Neural progenitor cell (in vitro differentiated cells): ENCODE results near the gene ERN1. TPM values are rescaled to one million over a fixed set of nuclear protein-coding genes. Genes with fewer than 3 reads are reported as not detected.

Source experiments
- DNase-seq: peaks from one replicate; pipeline ENCODE4 v3.0.0-alpha.2; 2016; ENCODE audit warnings: low spot score
- H2AFZ ChIP-seq: fragments of 200-600 bp; sonication (generic); replicated peaks from 2 replicates; pipeline ENCODE4 v1.6.1; 2016; ENCODE audit warnings: antibody characterized with exemption
- H3F3A ChIP-seq: fragments of 200-600 bp; sonication (generic); 2 replicates; pipeline ENCODE4 v1.6.1; 2016; ENCODE audit warnings: antibody characterized with exemption, low read depth
- H3K27ac ChIP-seq: fragments of 200-600 bp; sonication (generic); 2 replicates; pipeline ENCODE4 v1.5.1; 2016; ENCODE audit warnings: mild to moderate bottlenecking
- H3K27me3 ChIP-seq: fragments of 200-600 bp; sonication (generic); 2 replicates; pipeline ENCODE4 v1.6.1; 2016; ENCODE audit warnings: mild to moderate bottlenecking, moderate library complexity
- H3K36me3 ChIP-seq: fragments of 200-600 bp; sonication (generic); 2 replicates; pipeline ENCODE4 v1.5.1; 2016
- H3K4me1 ChIP-seq: fragments of 200-600 bp; sonication (generic); 2 replicates; pipeline ENCODE4 v1.6.1; 2016; ENCODE audit warnings: mixed run types
- H3K4me2 ChIP-seq: fragments of 200-600 bp; sonication (generic); 2 replicates; pipeline ENCODE4 v1.6.1; 2016
- H3K4me3 ChIP-seq: fragments of 200-600 bp; sonication (generic); 2 replicates; pipeline ENCODE4 v1.5.1; 2016
- H3K79me2 ChIP-seq: fragments of 200-600 bp; sonication (generic); 2 replicates; pipeline ENCODE4 v1.6.1; 2016; ENCODE audit warnings: low read depth
- H3K9ac ChIP-seq: fragments of 200-600 bp; sonication (generic); 2 replicates; pipeline ENCODE4 v1.6.1; 2016
- H3K9me3 ChIP-seq: fragments of 200-600 bp; sonication (generic); 2 replicates; pipeline ENCODE4 v1.5.1; 2016; ENCODE audit warnings: low read depth
- H4K20me1 ChIP-seq: fragments of 200-600 bp; sonication (generic); 2 replicates; pipeline ENCODE4 v1.6.1; 2016; ENCODE audit warnings: low read depth
- H3K27ac Mint-ChIP-seq: 3 replicates; pipeline ENCODE4 v1.8.0; 2021; ENCODE audit warnings: mixed read lengths
- H3K27me3 Mint-ChIP-seq: 2 replicates; pipeline ENCODE4 v1.8.0; 2022; ENCODE audit warnings: low read depth, mild to moderate bottlenecking, inconsistent platforms, moderate library complexity, mixed read lengths; ENCODE audit not compliant: insufficient read depth
- H3K36me3 Mint-ChIP-seq: 3 replicates; pipeline ENCODE4 v1.8.0; 2021; ENCODE audit warnings: mixed read lengths
- H3K4me1 Mint-ChIP-seq: 3 replicates; pipeline ENCODE4 v1.8.0; 2021; ENCODE audit warnings: mixed read lengths
- H3K4me3 Mint-ChIP-seq: 3 replicates; pipeline ENCODE4 v1.8.0; 2021; ENCODE audit warnings: mild to moderate bottlenecking, moderate library complexity, mixed read lengths
- H3K9me3 Mint-ChIP-seq: 3 replicates; pipeline ENCODE4 v1.8.0; 2020; ENCODE audit warnings: mixed read lengths
- CTCF ChIP-seq: fragments of 200-600 bp; sonication (generic); IDR thresholded peaks from 2 replicates; pipeline ENCODE4 v1.5.1; 2017; ENCODE audit warnings: antibody characterized with exemption, mild to moderate bottlenecking
- EZH2 ChIP-seq: fragments of 200-600 bp; sonication (generic); IDR thresholded peaks from 2 replicates; pipeline ENCODE4 v1.6.1; 2017; ENCODE audit warnings: antibody characterized with exemption, mild to moderate bottlenecking, moderate library complexity
- EZH2phosphoT487 ChIP-seq: fragments of 200-600 bp; sonication (generic); IDR thresholded peaks from 2 replicates; pipeline ENCODE4 v1.6.1; 2017; ENCODE audit warnings: antibody characterized with exemption
- total RNA-seq: library from RNA; depleted of rRNA; stranded (reverse); fragments of >200 nt; gene quantifications from 2 replicates; pipeline ENCODE4 v1.2.3, GENCODE V29; 2015; ENCODE audit warnings: low replicate concordance

The ERN1 gene
- total RNA-seq, 1 donor from 2014 or later = 2.4 TPM

GRCh38 chr17:64154313-64154695, 24.4 kb upstream of the ERN1 start:
- no peaks in the 10 kb centered on the region for H3K9me3 ChIP-seq
- H2AFZ ChIP-seq = no peak overlapping the region
- H3K27me3 ChIP-seq = no peaks in the 10 kb centered on the region
- no peak overlapping the region for H3K4me3 Mint-ChIP-seq
- no peaks in the 10 kb centered on the region for H3K9me3 Mint-ChIP-seq
- peaks cover 33% of the 10 kb centered on the region for H3K4me1 Mint-ChIP-seq
- H3K79me2 ChIP-seq = no peaks in the 10 kb centered on the region
- peaks cover 5% of the 10 kb centered on the region for H3F3A ChIP-seq
- peaks cover 25% of the 10 kb centered on the region for H3K4me1 ChIP-seq
- no peak overlapping the region for H3K9ac ChIP-seq
- H3K36me3 Mint-ChIP-seq = peaks cover 8% of the 10 kb centered on the region
- H3K27ac ChIP-seq = no peak overlapping the region
- H4K20me1 ChIP-seq = no peaks in the 10 kb centered on the region
- H3K4me2 ChIP-seq = no peak overlapping the region
- H3K27ac Mint-ChIP-seq = peak overlapping the region; percentile 15
- H3K27me3 Mint-ChIP-seq = no peaks in the 10 kb centered on the region
- TF ChIP-seq EZH2 (no peak), EZH2phosphoT487 (no peak), CTCF (no peak)
- no peak overlapping the region for H3K4me3 ChIP-seq
- no peak for DNase-seq
- no peaks in the 10 kb centered on the region for H3K36me3 ChIP-seq

- H3K9me3 ChIP-seq = no peaks in the 10 kb centered on the region
- no peaks in the 10 kb centered on the region for H3K27me3 ChIP-seq
- no peak overlapping the region for H3K4me2 ChIP-seq
- H3K27ac ChIP-seq = no peak overlapping the region
- peaks cover 12% of the 10 kb centered on the region for H3K36me3 Mint-ChIP-seq
- no peak overlapping the region for H3K4me3 ChIP-seq
- no peak overlapping the region for H3K4me3 Mint-ChIP-seq
- no peak for DNase-seq
- no peak overlapping the region for H3K9ac ChIP-seq
- no peak overlapping the region for H2AFZ ChIP-seq
- no peak overlapping the region for H3K27ac Mint-ChIP-seq
- H3F3A ChIP-seq = peaks cover 10% of the 10 kb centered on the region
- no peaks in the 10 kb centered on the region for H3K36me3 ChIP-seq
- peaks cover 31% of the 10 kb centered on the region for H3K4me1 Mint-ChIP-seq
- no peaks in the 10 kb centered on the region for H3K79me2 ChIP-seq
- H3K9me3 Mint-ChIP-seq = no peaks in the 10 kb centered on the region
- no peaks in the 10 kb centered on the region for H3K27me3 Mint-ChIP-seq
- TF ChIP-seq EZH2 = no peak
- TF ChIP-seq EZH2phosphoT487 = no peak
- TF ChIP-seq CTCF = no peak
- no peaks in the 10 kb centered on the region for H4K20me1 ChIP-seq
- H3K4me1 ChIP-seq = peaks cover 20% of the 10 kb centered on the region
These were observed 23.8 kb upstream of the ERN1 start for GRCh38 chr17:64153565-64154312.

GRCh38 chr17:64152428-64153125, 22.6 kb upstream of the ERN1 start:
- Histone ChIP-seq H3K4me3 (no peak overlapping the region), H3K9ac (no peak overlapping the region), H3K36me3 (peaks cover 2% of the 10 kb centered on the region), H3K9me3 (no peaks in the 10 kb centered on the region), H3K79me2 (peaks cover 3% of the 10 kb centered on the region), H3F3A (peaks cover 22% of the 10 kb centered on the region), H2AFZ (no peak overlapping the region), H4K20me1 (peaks cover 6% of the 10 kb centered on the region), H3K4me1 (peaks cover 18% of the 10 kb centered on the region), H3K27ac (no peak overlapping the region), H3K4me2 (no peak overlapping the region), H3K27me3 (no peaks in the 10 kb centered on the region)
- Mint-ChIP-seq H3K9me3 (no peaks in the 10 kb centered on the region), H3K36me3 (peaks cover 22% of the 10 kb centered on the region), H3K27me3 (no peaks in the 10 kb centered on the region), H3K4me1 (peaks cover 24% of the 10 kb centered on the region), H3K4me3 (no peak overlapping the region), H3K27ac (no peak overlapping the region)
- TF ChIP-seq EZH2 = no peak
- no peak for TF ChIP-seq EZH2phosphoT487
- no peak for TF ChIP-seq CTCF
- no peak for DNase-seq
